Measurements from ENCODE around the gene MDGA2. TPM values are rescaled to one million over a fixed set of nuclear protein-coding genes. Genes with fewer than 3 reads are reported as not detected.

The MDGA2 gene
- total and polyA plus RNA-seq, 2 of the 13 experiments (the other 11 are each of a cell fraction or from before 2014, with no cell fraction given), result not detected

DNA sequence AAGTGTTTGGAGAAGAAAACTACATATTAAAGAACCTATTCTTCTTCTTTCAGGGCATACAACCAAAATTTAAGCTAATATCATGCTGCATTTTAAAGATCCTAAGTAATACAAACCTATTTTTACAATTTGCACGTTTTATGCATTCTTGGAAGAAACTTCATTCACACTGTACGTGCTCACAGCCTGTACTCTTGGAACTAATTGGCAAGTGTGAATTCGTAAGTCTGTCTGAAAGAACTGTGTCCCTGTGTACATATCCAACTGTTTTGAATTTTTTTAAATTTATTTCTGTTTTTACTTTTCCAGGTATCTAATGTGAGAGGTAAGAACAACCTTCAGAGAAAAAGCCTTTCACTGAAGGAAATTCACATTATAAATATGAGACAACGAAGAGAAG lies 347.0 kb downstream of the MDGA2 start (continued):
- no peak for TF ChIP-seq ZNF558 (CRISPR knock-in tag; IDR thresholded peaks at IDR 0.05; ENCODE audit: borderline replicate concordance)

DNA sequence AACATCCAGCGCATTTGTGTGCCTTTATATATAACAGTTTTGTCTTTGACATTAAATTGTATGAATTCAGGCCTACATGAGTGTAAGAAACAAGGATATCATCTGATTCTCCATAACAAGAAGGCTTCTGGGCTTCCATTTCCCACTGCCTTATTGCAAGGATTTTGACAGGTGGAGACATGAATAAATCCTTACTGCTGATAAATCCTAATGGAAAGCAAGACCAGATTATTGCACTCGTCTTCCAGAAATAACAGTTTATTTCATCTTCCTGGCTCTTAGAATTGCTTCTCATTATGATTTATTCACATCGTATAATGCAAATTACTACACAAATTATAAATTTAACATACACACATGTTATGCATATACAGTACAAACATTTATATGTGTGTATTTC lies 348.1 kb downstream of the MDGA2 start:
- ChIA-PET CTCF (ENCODE audit: low intra/inter-chr PET ratio, low total read pairs) (no interaction called here), POLR2A (no interaction called here)
- no peaks in the 10 kb centered on the region for H3K36me3 ChIP-seq (replicated peaks in 1 of 2; ENCODE audit: control insufficient read depth in 1 of 2, insufficient read depth in 2 of 2, low read length in 2 of 2)
- H3K4me1 ChIP-seq (ENCODE audit: insufficient read depth, low read length), result no peaks in the 10 kb centered on the region
- FAIRE-seq, result no peak
- H3K4me3 ChIP-seq (replicated peaks in 1 of 3; ENCODE audit: insufficient read depth in 1 of 3, low read depth in 2 of 3, low read length in 3 of 3), result no peak overlapping the region
- in situ Hi-C loops (cut with HindIII; ENCODE audit: extremely low pct_ligation_motif_present, low pct_unique_long_range_greater_than_20kb) (no loop called here), intact Hi-C loops (cut with micrococcal nuclease; ENCODE audit: unreplicated experiment) (no loop called here)
- H3K9ac ChIP-seq (ENCODE audit: insufficient read depth, low read depth, low read length), result no peak overlapping the region
- WGBS (ENCODE audit: low lambda C conversion rate), result 0% methylated on average over 3 of the region's 3 CpGs
- no peak for DNase-seq (ENCODE audit: low spot score)
- H4K20me1 ChIP-seq (ENCODE audit: insufficient read depth, low read length), result no peaks in the 10 kb centered on the region
- no peaks in the 10 kb centered on the region for H3K9me3 ChIP-seq (ENCODE audit: low read length)
- no peaks in the 10 kb centered on the region; a peak in 1 of 5 replicates for H3K27me3 ChIP-seq (ENCODE audit: control insufficient read depth in 1 of 2, insufficient read depth in 2 of 2, low read length in 2 of 2)
- no peak overlapping the region for H2AFZ ChIP-seq (ENCODE audit: low read length)
- H3K79me2 ChIP-seq (ENCODE audit: insufficient read depth, low read length), result no peaks in the 10 kb centered on the region
- BruUV-seq (replicated peaks), result no TSS peak
- ATAC-seq, result no peak
- no peak overlapping the region for H3K4me2 ChIP-seq (ENCODE audit: low read depth, low read length)
- no peak overlapping the region for H3K27ac ChIP-seq (ENCODE audit: extremely low read length, insufficient read depth, low read length)
- TF ChIP-seq ZFX (CRISPR knock-in tag; IDR thresholded peaks at IDR 0.05; ENCODE audit: low read depth) (no peak), FOXO1 (CRISPR knock-in tag; IDR thresholded peaks at IDR 0.05) (no peak), REPIN1 (CRISPR knock-in tag; IDR thresholded peaks at IDR 0.05; ENCODE audit: borderline replicate concordance, low read depth) (no peak), ZNF652 (CRISPR knock-in tag; IDR thresholded peaks at IDR 0.05; ENCODE audit: borderline replicate concordance, low read depth) (no peak), ZNF337 (CRISPR knock-in tag; IDR thresholded peaks at IDR 0.05; ENCODE audit: borderline replicate concordance, low read depth) (no peak), ZFYVE20 (CRISPR knock-in tag; IDR thresholded peaks at IDR 0.05; ENCODE audit: borderline replicate concordance, low read depth) (no peak), ZNF672 (CRISPR knock-in tag; IDR thresholded peaks at IDR 0.05) (no peak), ZNF792 (CRISPR knock-in tag; IDR thresholded peaks at IDR 0.05) (no peak), SMARCC2 (IDR thresholded peaks at IDR 0.05) (no peak), KLF16 (CRISPR knock-in tag; IDR thresholded peaks at IDR 0.05) (no peak), BRCA1 (CRISPR knock-in tag; IDR thresholded peaks at IDR 0.05) (no peak), ZNF225 (CRISPR knock-in tag; IDR thresholded peaks at IDR 0.05) (no peak)
- TF ChIP-seq, protein P1, sequence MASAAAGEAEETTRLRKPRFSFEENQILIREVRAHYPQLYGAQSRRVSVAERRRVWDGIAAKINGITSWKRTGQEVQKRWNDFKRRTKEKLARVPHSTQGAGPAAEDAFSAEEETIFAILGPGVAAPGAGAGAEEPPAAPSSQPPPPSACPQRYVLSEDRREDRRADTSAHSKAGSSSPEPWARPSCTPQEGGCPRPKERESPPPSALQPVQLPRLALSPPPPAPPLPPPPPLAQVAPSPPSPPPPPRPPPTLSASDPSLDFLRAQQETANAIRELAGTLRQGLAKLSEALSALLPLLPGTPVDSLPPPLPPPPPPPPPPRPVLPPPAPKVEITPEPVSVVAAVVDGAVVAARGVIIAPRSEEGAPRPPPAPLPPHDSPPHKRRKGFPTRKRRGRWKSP (CRISPR knock-in tag; IDR thresholded peaks at IDR 0.05), result no peak
- TF ChIP-seq, protein P2, sequence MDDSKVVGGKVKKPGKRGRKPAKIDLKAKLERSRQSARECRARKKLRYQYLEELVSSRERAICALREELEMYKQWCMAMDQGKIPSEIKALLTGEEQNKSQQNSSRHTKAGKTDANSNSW (CRISPR knock-in tag; IDR thresholded peaks at IDR 0.05; ENCODE audit: borderline replicate concordance), result no peak
- TF ChIP-seq, protein P3, sequence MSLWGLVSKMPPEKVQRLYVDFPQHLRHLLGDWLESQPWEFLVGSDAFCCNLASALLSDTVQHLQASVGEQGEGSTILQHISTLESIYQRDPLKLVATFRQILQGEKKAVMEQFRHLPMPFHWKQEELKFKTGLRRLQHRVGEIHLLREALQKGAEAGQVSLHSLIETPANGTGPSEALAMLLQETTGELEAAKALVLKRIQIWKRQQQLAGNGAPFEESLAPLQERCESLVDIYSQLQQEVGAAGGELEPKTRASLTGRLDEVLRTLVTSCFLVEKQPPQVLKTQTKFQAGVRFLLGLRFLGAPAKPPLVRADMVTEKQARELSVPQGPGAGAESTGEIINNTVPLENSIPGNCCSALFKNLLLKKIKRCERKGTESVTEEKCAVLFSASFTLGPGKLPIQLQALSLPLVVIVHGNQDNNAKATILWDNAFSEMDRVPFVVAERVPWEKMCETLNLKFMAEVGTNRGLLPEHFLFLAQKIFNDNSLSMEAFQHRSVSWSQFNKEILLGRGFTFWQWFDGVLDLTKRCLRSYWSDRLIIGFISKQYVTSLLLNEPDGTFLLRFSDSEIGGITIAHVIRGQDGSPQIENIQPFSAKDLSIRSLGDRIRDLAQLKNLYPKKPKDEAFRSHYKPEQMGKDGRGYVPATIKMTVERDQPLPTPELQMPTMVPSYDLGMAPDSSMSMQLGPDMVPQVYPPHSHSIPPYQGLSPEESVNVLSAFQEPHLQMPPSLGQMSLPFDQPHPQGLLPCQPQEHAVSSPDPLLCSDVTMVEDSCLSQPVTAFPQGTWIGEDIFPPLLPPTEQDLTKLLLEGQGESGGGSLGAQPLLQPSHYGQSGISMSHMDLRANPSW (CRISPR knock-in tag; IDR thresholded peaks at IDR 0.05; ENCODE audit: borderline replicate concordance), result no peak
- TF ChIP-seq, protein P4, sequence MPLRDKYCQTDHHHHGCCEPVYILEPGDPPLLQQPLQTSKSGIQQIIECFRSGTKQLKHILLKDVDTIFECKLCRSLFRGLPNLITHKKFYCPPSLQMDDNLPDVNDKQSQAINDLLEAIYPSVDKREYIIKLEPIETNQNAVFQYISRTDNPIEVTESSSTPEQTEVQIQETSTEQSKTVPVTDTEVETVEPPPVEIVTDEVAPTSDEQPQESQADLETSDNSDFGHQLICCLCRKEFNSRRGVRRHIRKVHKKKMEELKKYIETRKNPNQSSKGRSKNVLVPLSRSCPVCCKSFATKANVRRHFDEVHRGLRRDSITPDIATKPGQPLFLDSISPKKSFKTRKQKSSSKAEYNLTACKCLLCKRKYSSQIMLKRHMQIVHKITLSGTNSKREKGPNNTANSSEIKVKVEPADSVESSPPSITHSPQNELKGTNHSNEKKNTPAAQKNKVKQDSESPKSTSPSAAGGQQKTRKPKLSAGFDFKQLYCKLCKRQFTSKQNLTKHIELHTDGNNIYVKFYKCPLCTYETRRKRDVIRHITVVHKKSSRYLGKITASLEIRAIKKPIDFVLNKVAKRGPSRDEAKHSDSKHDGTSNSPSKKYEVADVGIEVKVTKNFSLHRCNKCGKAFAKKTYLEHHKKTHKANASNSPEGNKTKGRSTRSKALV (CRISPR knock-in tag; IDR thresholded peaks at IDR 0.05), result no peak

Data from HepG2 (cell line).